Epithelial cell of proximal tubule (primary cell): ENCODE results near the gene EXPH5. TPM values are rescaled to one million over a fixed set of nuclear protein-coding genes. Genes with fewer than 3 reads are reported as not detected.
"Not testable (repeated sequence)": the region's sequence is repeated elsewhere in the genome, so short reads cannot be mapped to it uniquely, and the experiment has no call there.

Experiments used
- DNase-seq: peaks from one replicate; pipeline ENCODE4 v3.0.0-alpha.2; 2011; ENCODE audit warnings: low read depth
- H3K4me3 ChIP-seq: 2 replicates; pipeline ENCODE4 v1.5.1; 2011; ENCODE audit warnings: low read depth, mild to moderate bottlenecking, low read length
- total RNA-seq: library from RNA; depleted of rRNA; stranded (reverse); fragments of >200 nt; gene quantifications from 2 replicates; pipeline ENCODE4 v1.2.3, GENCODE V29; 2015
- TF ChIP-seq, protein P1 (sequence below): conservative IDR thresholded peaks from 2 replicates; pipeline ENCODE4 v1.5.1; 2012; ENCODE audit warnings: low read depth, mild to moderate bottlenecking, low read length

EXPH5 gene
- total RNA-seq, 1 donor from 2014 or later: 7.8 TPM

DNA sequence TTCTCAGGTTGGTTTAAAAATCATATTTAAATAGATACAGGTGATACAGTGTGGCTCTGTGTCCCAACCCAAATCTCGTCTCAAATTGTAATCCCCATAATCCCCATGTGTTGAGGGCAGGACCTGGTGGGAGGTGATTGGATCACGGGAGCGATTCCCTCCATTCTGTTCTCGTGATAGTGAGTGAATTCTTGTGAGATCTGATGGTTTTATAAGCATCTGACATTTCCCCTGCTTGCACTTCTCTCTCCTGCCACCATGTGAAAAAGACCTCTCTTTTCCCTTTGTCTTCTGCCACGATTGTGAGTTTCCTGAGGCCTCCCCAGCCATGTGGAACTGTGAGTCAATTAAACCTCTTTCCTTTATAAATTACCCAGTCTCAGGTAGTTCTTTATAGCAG is 9.2 kb upstream of the EXPH5 start:
- DNase-seq, H3K4me3 ChIP-seq: not testable (repeated sequence)
- TF ChIP-seq, protein P1, sequence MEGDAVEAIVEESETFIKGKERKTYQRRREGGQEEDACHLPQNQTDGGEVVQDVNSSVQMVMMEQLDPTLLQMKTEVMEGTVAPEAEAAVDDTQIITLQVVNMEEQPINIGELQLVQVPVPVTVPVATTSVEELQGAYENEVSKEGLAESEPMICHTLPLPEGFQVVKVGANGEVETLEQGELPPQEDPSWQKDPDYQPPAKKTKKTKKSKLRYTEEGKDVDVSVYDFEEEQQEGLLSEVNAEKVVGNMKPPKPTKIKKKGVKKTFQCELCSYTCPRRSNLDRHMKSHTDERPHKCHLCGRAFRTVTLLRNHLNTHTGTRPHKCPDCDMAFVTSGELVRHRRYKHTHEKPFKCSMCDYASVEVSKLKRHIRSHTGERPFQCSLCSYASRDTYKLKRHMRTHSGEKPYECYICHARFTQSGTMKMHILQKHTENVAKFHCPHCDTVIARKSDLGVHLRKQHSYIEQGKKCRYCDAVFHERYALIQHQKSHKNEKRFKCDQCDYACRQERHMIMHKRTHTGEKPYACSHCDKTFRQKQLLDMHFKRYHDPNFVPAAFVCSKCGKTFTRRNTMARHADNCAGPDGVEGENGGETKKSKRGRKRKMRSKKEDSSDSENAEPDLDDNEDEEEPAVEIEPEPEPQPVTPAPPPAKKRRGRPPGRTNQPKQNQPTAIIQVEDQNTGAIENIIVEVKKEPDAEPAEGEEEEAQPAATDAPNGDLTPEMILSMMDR: peak; percentile 35

DNA sequence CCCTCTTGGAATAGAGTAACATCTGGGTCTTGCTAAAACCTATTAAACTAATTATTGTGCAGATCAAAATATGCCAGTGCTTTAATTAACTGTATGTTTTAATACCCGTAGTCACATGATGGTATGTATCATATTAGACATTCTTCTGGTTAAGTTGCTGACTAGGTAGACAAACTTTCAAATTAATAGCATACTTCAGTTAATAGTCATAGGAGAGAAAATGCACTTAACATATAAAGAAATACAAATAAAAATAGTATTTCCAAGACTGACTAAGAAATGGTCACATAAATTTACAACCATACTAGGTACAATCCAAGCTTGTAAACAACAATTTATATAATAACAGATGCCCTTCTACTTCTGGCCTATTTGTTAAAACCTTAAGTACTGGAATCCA is 7.6 kb upstream of the EXPH5 start:
- TF ChIP-seq, protein P1: no peak
- no peak for DNase-seq
- H3K4me3 ChIP-seq: no peak overlapping the region

DNA sequence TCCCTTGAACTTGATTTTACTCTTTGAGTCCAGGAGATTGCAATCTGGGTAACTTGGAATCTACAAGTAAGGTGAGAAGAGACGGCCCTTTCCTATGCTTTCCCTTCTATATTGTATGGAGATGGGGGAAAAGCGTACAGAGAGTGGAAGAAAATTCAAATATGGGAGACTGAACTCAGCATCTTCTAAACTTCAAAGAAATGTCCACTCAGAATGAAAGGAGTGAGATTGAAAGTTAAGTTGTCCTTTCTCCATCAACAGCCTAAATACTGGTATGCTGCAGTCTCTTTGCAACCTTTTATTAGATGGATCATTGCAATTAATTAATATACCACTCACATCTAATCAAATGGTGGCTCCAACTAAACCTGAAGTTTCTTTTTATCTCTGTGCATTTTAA is 6.4 kb upstream of the EXPH5 start:
- DNase-seq: no peak
- TF ChIP-seq, protein P1: no peak
- no peak overlapping the region for H3K4me3 ChIP-seq

DNA sequence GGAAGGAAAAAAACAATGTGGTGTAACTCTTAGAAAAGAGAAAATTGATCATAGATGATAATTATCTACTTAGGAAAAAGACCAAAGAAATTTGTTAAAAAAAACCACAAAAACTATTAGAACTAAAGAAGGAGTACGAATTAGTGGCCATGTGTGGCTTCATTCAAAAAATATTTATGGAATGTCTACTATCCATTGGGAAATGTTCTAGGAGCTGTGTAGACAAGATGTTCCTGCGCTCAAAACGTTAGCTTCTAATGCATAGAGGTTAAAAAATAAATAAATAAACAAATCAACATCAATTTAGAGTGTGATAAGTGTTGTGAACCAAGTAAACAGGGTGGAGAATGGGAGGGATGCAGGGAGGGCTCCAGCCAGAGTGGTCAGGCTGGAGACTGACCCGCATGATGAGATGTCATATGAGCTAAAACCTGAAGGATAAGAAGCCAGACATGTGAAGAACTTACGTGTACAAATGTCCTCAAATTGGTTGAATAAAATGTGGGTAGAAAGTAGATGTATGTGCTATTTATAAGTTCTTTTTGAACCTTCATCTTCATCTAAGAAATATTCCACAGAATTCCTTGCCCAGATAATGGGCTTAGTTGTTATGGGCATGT is 4.3 kb upstream of the EXPH5 start:
- TF ChIP-seq, protein P1: no peak
- DNase-seq: no peak

DNA sequence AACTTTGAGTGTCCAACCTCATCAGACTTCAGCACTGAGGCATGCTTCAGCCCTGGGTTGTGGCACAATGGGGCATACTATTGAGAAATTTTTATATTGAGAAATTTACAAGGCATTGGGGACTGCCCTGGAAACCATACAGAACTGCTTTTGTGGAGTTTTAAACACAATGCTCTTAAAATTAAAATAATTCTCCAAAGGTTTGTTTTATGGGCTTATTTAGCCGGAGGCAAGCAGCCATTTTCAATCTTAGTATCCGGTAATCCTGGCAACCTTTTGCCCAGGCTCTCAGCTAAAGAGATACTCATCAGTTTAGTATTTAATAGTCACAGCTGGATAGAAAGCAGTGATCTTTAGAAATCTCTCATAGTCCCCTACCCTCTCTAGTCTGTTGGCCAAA is 3.1 kb upstream of the EXPH5 start:
- DNase-seq: no peak
- no peak overlapping the region for H3K4me3 ChIP-seq
- TF ChIP-seq, protein P1: no peak

More for the DNA sequence above, 4.3 kb upstream of the EXPH5 start:
- no peak overlapping the region for H3K4me3 ChIP-seq

DNA sequence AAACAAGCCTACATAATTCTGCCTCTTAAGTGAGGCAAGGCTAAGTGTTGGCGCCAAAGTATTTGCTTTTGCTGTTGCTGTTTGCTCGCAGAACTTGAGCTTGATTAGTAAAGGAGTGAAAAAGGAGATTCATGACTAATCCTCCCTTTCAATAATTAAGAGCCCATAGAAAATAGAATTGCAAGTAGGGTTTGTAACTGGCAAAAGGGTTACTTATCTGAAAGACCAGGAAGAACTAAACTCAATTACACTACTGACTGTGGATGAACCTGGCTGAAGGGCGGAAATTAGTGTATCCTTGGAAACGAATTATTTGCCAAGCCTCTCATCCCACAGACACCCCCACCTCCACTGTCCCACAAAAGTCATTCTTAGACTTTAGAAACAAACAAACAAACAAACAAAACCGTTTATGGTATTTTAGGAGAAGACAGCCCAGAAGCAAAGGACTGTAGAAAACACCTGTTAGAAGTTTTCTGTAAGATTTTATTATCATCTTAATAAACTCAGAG is 411 bp upstream of the EXPH5 start:
- H3K4me3 ChIP-seq: peak overlapping the region; percentile 68
- DNase-seq: no peak
- TF ChIP-seq, protein P1: no peak
